CD4-positive, alpha-beta memory T cell (primary cell): ENCODE data around the gene SIDT2. TPM values are rescaled to one million over a fixed set of nuclear protein-coding genes. Genes with fewer than 3 reads are reported as not detected.
A peak's percentile ranks its signal among the peaks of the same experiment; 100 is the strongest.

ENCODE experiments used
- CTCF ChIA-PET: fragments of 350-600 bp; sonication (Branson Sonifier 250); formaldehyde crosslinking; loops from one replicate; lab custom pipeline; 2021; ENCODE audit warnings: inconsistent platforms; ENCODE audit not compliant: partially characterized antibody; lab: Charles Lee
- POLR2A ChIA-PET: fragments of 350-600 bp; sonication (Branson Sonifier 250); formaldehyde crosslinking; loops from one replicate; lab custom pipeline; 2021; ENCODE audit not compliant: partially characterized antibody; lab: Charles Lee
- DNase-seq, 5 donors: peaks; one replicate each; pipeline versions ENCODE4 v3.0.0 to v3.0.0-alpha.2; 2020 to 2022; ENCODE audit warnings: mixed read lengths in 1 of 5
- H3K27ac ChIP-seq: one replicate; pipeline ENCODE4 v1.7.0; 2013; ENCODE audit warnings: low read depth, low read length
- H3K27me3 ChIP-seq: 2 replicates; pipeline ENCODE4 v1.7.0; 2013; ENCODE audit warnings: mild to moderate bottlenecking, low read length, moderate library complexity; ENCODE audit not compliant: insufficient read depth
- H3K36me3 ChIP-seq: 2 replicates; pipeline ENCODE4 v1.7.0; 2013; ENCODE audit warnings: mild to moderate bottlenecking, low read length, moderate library complexity; ENCODE audit not compliant: insufficient read depth
- H3K4me1 ChIP-seq: 2 replicates; pipeline ENCODE4 v1.7.0; 2013; ENCODE audit warnings: mild to moderate bottlenecking, low read length, moderate library complexity; ENCODE audit not compliant: insufficient read depth
- H3K4me3 ChIP-seq, 2 donors: one replicate each; pipeline ENCODE4 v1.7.0; 2013; ENCODE audit warnings: low read length in 2 of 2, mild to moderate bottlenecking in 1 of 2
- H3K9me3 ChIP-seq, 2 donors: one replicate each; pipeline ENCODE4 v1.7.0; 2013; ENCODE audit warnings: low read length in 2 of 2, control low read depth in 1 of 2; ENCODE audit not compliant: control insufficient read depth in 1 of 2
- H3K27ac Mint-ChIP-seq, 7 donors: one replicate each; pipeline ENCODE4 v1.8.0; 2020 to 2021; ENCODE audit warnings: mixed read lengths in 7 of 7, mild to moderate bottlenecking in 6 of 7, inconsistent platforms in 3 of 7, moderate library complexity in 3 of 7
- H3K27me3 Mint-ChIP-seq, 2 donors: one replicate each; pipeline ENCODE4 v1.8.0; 2020 to 2021; ENCODE audit warnings: mixed read lengths in 2 of 2
- H3K36me3 Mint-ChIP-seq, 2 donors: one replicate each; pipeline ENCODE4 v1.8.0; 2020 to 2021; ENCODE audit warnings: mixed read lengths in 2 of 2, inconsistent platforms in 1 of 2, mild to moderate bottlenecking in 1 of 2
- H3K4me1 Mint-ChIP-seq, 4 donors: one replicate each; pipeline ENCODE4 v1.8.0; 2020 to 2021; ENCODE audit warnings: mixed read lengths in 4 of 4, mild to moderate bottlenecking in 1 of 4
- H3K4me3 Mint-ChIP-seq, 8 donors: one replicate each; pipeline ENCODE4 v1.8.0; 2020 to 2021; ENCODE audit warnings: mixed read lengths in 8 of 8, mild to moderate bottlenecking in 7 of 8, moderate library complexity in 6 of 8, inconsistent platforms in 3 of 8
- H3K9me3 Mint-ChIP-seq, 8 donors: one replicate each; pipeline ENCODE4 v1.8.0; 2020 to 2021; ENCODE audit warnings: mixed read lengths in 8 of 8, mild to moderate bottlenecking in 5 of 8, inconsistent platforms in 3 of 8, moderate library complexity in 1 of 8
- intact Hi-C: fragments of 100-400 bp; cut with micrococcal nuclease; formaldehyde crosslinking; loops from one replicate; pipeline ENCODE4 v1.15.1; 2023
- polyA plus RNA-seq, 2 donors: library from polyadenylated mRNA; unstranded; fragments of 300-500 nt; fragmentation: Illumina TruSeq; gene quantifications; one replicate each; pipeline ENCODE4 v1.2.3, GENCODE V29; 2021
- total RNA-seq, 2 experiments: library from RNA; stranded (reverse); gene quantifications; one replicate each; pipeline ENCODE4 v1.2.3, GENCODE V29; 2021

SIDT2 gene
- total and polyA plus RNA-seq, 4 experiments from 2014 or later: 2.1 to 67.3 (median 32.2) TPM

- intact Hi-C loops: loop anchor here (2.0 to 5.0 kb wide), 3 partner anchors 304 to 458 kb away; partner anchors contain the start of gene BUD13
- H3K4me3 Mint-ChIP-seq: peak overlapping the region; percentile 90 to 100 (median 96)
- peaks cover 36 to 72% (median 56%) of the 10 kb centered on the region in 4 donors for H3K4me1 Mint-ChIP-seq
- H3K4me3 ChIP-seq: peak overlapping the region; percentile 87 to 93
- DNase-seq: no peak
- H3K9me3 ChIP-seq: no peaks in the 10 kb centered on the region
- H3K9me3 Mint-ChIP-seq: no peaks in the 10 kb centered on the region
- H3K4me1 ChIP-seq: peaks cover 58% of the 10 kb centered on the region
- H3K27ac Mint-ChIP-seq: peak overlapping the region; percentile 94 to 96 (median 95)
- H3K27me3 Mint-ChIP-seq: no peaks in the 10 kb centered on the region
- ChIA-PET POLR2A (interaction anchor here (0.6 to 5.8 kb wide), 23 partner anchors 9 to 1236 kb away, joined by 3 to 68 read pairs (median 4); partner anchors contain the start of genes BACE1-AS, CEP164, PAFAH1B2 and SIDT2), CTCF (interaction anchor here (0.9 to 3.1 kb wide), 10 partner anchors 9 to 1378 kb away, joined by 3 to 28 read pairs (median 4); partner anchors contain the start of genes APOA5, BACE1, CEP164 and SIDT2)
- H3K27ac ChIP-seq: peak overlapping the region; percentile 90
- H3K36me3 ChIP-seq: peaks cover 36% of the 10 kb centered on the region
- peaks cover 29 to 51% of the 10 kb centered on the region in 2 donors for H3K36me3 Mint-ChIP-seq
- H3K27me3 ChIP-seq: no peaks in the 10 kb centered on the region
These were observed 52.7 kb downstream of the SIDT2 start for GRCh38 chr11:117230999-117231841.

GRCh38 chr11:117231842-117232091 lies 53.2 kb downstream of the SIDT2 start, which contains the start of gene PCSK7:
TSS of gene PCSK7 (minus strand) at chr11:117232073. CDS start at chr11:117229844, 2,229 bp downstream.
- peak within 1 kb of the TSS; percentile 97 to 100 (median 99) for H3K4me3 Mint-ChIP-seq
- intact Hi-C loops: loop anchor here (1.0 to 5.0 kb wide), 7 partner anchors 49 to 459 kb away; partner anchors contain the start of genes BUD13, CEP164, PAFAH1B2 and SIDT2
- peak within 1 kb of the TSS; percentile 95 to 100 (median 99) for H3K27ac Mint-ChIP-seq
- Histone ChIP-seq H3K4me3 (peak within 1 kb of the TSS; percentile 87 to 93), H3K4me1 (peaks cover 52% of the 10 kb centered on the region), H3K9me3 (no peaks in the 10 kb centered on the region), H3K27me3 (no peaks in the 10 kb centered on the region), H3K36me3 (peaks cover 32% of the 10 kb centered on the region), H3K27ac (peak within 1 kb of the TSS; percentile 90)
- POLR2A ChIA-PET: interaction anchor here (0.9 to 5.8 kb wide), 17 partner anchors 11 to 1870 kb away, joined by 3 to 68 read pairs (median 4); partner anchors contain the start of genes CEP164, DPAGT1, PAFAH1B2 and SIDT2
- peaks cover 28 to 48% of the 10 kb centered on the region in 2 donors for H3K36me3 Mint-ChIP-seq
- no peak for DNase-seq
- H3K4me1 Mint-ChIP-seq: peaks cover 32 to 66% (median 52%) of the 10 kb centered on the region in 4 donors
- no peaks in the 10 kb centered on the region for H3K9me3 Mint-ChIP-seq
- CTCF ChIA-PET: interaction anchor here (1.1 to 3.1 kb wide), 8 partner anchors 10 to 441 kb away, joined by 3 to 28 read pairs (median 6); partner anchors contain the start of genes APOA5, BACE1, CEP164 and SIDT2
- H3K27me3 Mint-ChIP-seq: no peaks in the 10 kb centered on the region

GRCh38 chr11:117232092-117232878 lies 53.7 kb downstream of the SIDT2 start, which contains the start of gene RNF214:
TSS of gene RNF214 (plus strand) at chr11:117232671. CDS start at chr11:117234273, 1,602 bp downstream.
- H3K36me3 Mint-ChIP-seq: peaks cover 24 to 44% of the 10 kb centered on the region in 2 donors
- Histone ChIP-seq H3K27ac (peak within 1 kb of the TSS; percentile 90), H3K4me1 (peaks cover 47% of the 10 kb centered on the region), H3K36me3 (peaks cover 27% of the 10 kb centered on the region), H3K4me3 (peak within 1 kb of the TSS; percentile 87 to 93), H3K9me3 (no peaks in the 10 kb centered on the region), H3K27me3 (no peaks in the 10 kb centered on the region)
- no peaks in the 10 kb centered on the region for H3K27me3 Mint-ChIP-seq
- POLR2A ChIA-PET: interaction anchor here (0.5 to 5.8 kb wide), 16 partner anchors 12 to 1870 kb away, joined by 3 to 68 read pairs (median 4); partner anchors contain the start of genes CEP164, DPAGT1, PAFAH1B2 and SIDT2
- intact Hi-C loops: loop anchor here (1.0 to 5.0 kb wide), 6 partner anchors 49 to 380 kb away; partner anchors contain the start of genes CEP164, PAFAH1B2 and SIDT2
- H3K9me3 Mint-ChIP-seq: no peaks in the 10 kb centered on the region
- peak within 1 kb of the TSS; percentile 95 to 100 (median 99) for H3K27ac Mint-ChIP-seq
- DNase-seq: peak; percentile 65 to 83 (median 75)
- CTCF ChIA-PET: interaction anchor here (1.1 to 3.1 kb wide), 7 partner anchors 43 to 441 kb away, joined by 3 to 28 read pairs (median 4); partner anchors contain the start of genes APOA5, CEP164 and SIDT2
- H3K4me1 Mint-ChIP-seq: peaks cover 27 to 62% (median 49%) of the 10 kb centered on the region in 4 donors
- peak within 1 kb of the TSS; percentile 97 to 100 (median 99) for H3K4me3 Mint-ChIP-seq

- H3K27ac ChIP-seq: peak overlapping the region; percentile 35
- H3K36me3 ChIP-seq: peaks cover 21% of the 10 kb centered on the region
- peak overlapping the region; percentile 48 to 51 for H3K4me3 ChIP-seq
- DNase-seq: peak in 1 of 5 donors; percentile 8
- H3K4me3 Mint-ChIP-seq: peak overlapping the region; percentile 84 to 89 (median 86)
- ChIA-PET CTCF (interaction anchor here (1.3 to 1.4 kb wide), 2 partner anchors 47 to 52 kb away, joined by 3 read pairs; no protein-coding TSS in a partner anchor), POLR2A (interaction anchor here (0.5 to 5.8 kb wide), 7 partner anchors 23 to 1869 kb away, joined by 3 to 68 read pairs (median 4); partner anchors contain the start of genes CEP164, DPAGT1 and PAFAH1B2)
- H3K9me3 ChIP-seq: no peaks in the 10 kb centered on the region
- H3K27me3 ChIP-seq: no peaks in the 10 kb centered on the region
- intact Hi-C loops: loop anchor here (1.0 to 5.0 kb wide), 6 partner anchors 48 to 381 kb away; partner anchors contain the start of genes CEP164, PAFAH1B2 and SIDT2
- peaks cover 27 to 59% (median 47%) of the 10 kb centered on the region in 4 donors for H3K4me1 Mint-ChIP-seq
- peaks cover 20 to 40% of the 10 kb centered on the region in 2 donors for H3K36me3 Mint-ChIP-seq
- no peaks in the 10 kb centered on the region for H3K9me3 Mint-ChIP-seq
- H3K27ac Mint-ChIP-seq: peak overlapping the region; percentile 81 to 96 (median 89)
- H3K27me3 Mint-ChIP-seq: no peaks in the 10 kb centered on the region
- peaks cover 45% of the 10 kb centered on the region for H3K4me1 ChIP-seq
These were observed 54.4 kb downstream of the SIDT2 start for GRCh38 chr11:117232911-117233409.

- no peak overlapping the region for H3K27ac ChIP-seq
- intact Hi-C loops: no loop called here
- H3K36me3 ChIP-seq: peaks cover 26% of the 10 kb centered on the region
- no peaks in the 10 kb centered on the region for H3K27me3 ChIP-seq
- Mint-ChIP-seq H3K36me3 (peaks cover 22 to 29% of the 10 kb centered on the region in 2 donors), H3K4me3 (no peak overlapping the region), H3K4me1 (peaks cover 12 to 17% (median 13%) of the 10 kb centered on the region in 4 donors), H3K27ac (no peak overlapping the region), H3K9me3 (no peaks in the 10 kb centered on the region), H3K27me3 (no peaks in the 10 kb centered on the region)
- H3K4me1 ChIP-seq: peaks cover 11% of the 10 kb centered on the region
- no peak overlapping the region for H3K4me3 ChIP-seq
- ChIA-PET POLR2A (no interaction called here), CTCF (interaction anchor here (0.7 kb wide), 1 partner anchor 73 kb away, joined by 3 read pairs; no protein-coding TSS in a partner anchor)
- no peaks in the 10 kb centered on the region for H3K9me3 ChIP-seq
- no peak for DNase-seq
These were observed 59.7 kb downstream of the SIDT2 start for GRCh38 chr11:117238221-117238620.

- Histone ChIP-seq H3K27ac (no peak overlapping the region), H3K4me3 (no peak overlapping the region), H3K27me3 (no peaks in the 10 kb centered on the region), H3K9me3 (no peaks in the 10 kb centered on the region), H3K4me1 (peaks cover under 1% of the 10 kb centered on the region), H3K36me3 (peaks cover 26% of the 10 kb centered on the region)
- Mint-ChIP-seq H3K27me3 (no peaks in the 10 kb centered on the region), H3K4me3 (no peak overlapping the region), H3K27ac (peak overlapping the region in 1 of 7 donors; percentile 39), H3K9me3 (no peaks in the 10 kb centered on the region), H3K36me3 (peaks cover 27 to 31% of the 10 kb centered on the region in 2 donors), H3K4me1 (peaks cover 2 to 6% (median 3%) of the 10 kb centered on the region in 4 donors)
- ChIA-PET CTCF (no interaction called here), POLR2A (interaction anchor here (0.8 kb wide), 1 partner anchor 9 kb away, joined by 4 read pairs; no protein-coding TSS in a partner anchor)
- DNase-seq: no peak
- intact Hi-C loops: no loop called here
These were observed 60.8 kb downstream of the SIDT2 start for GRCh38 chr11:117239295-117239694.
